Left ventricle myocardium inferior (tissue), 1 donor: ENCODE measurements around the gene NFE2L2. TPM values are rescaled to one million over a fixed set of nuclear protein-coding genes. Genes with fewer than 3 reads are reported as not detected.

Source experiments
- DNase-seq: peaks from one replicate; pipeline ENCODE4 v3.0.0-alpha.2; 2020
- H3K27ac ChIP-seq: fragments of 200-600 bp; replicated peaks from 2 replicates; pipeline ENCODE4 v1.8.0; 2021
- H3K27me3 ChIP-seq: fragments of 200-600 bp; 2 replicates; pipeline ENCODE4 v1.8.0; 2021; ENCODE audit warnings: low read depth
- H3K36me3 ChIP-seq: fragments of 200-600 bp; 2 replicates; pipeline ENCODE4 v1.8.0; 2021
- H3K4me1 ChIP-seq: fragments of 200-600 bp; 2 replicates; pipeline ENCODE4 v1.8.0; 2021
- H3K4me3 ChIP-seq: fragments of 200-600 bp; 2 replicates; pipeline ENCODE4 v1.8.0; 2021; ENCODE audit warnings: mild to moderate bottlenecking, moderate library complexity
- H3K9me3 ChIP-seq: fragments of 200-600 bp; replicated peaks from 2 replicates; pipeline ENCODE4 v1.8.0; 2021
- CTCF ChIP-seq: fragments of 200-600 bp; IDR thresholded peaks from 2 replicates; pipeline ENCODE4 v1.8.0; 2021; ENCODE audit warnings: antibody characterized with exemption, mild to moderate bottlenecking, borderline replicate concordance
- intact Hi-C: fragments of 100-400 bp; cut with micrococcal nuclease; formaldehyde crosslinking; loops from one replicate; pipeline ENCODE4 v1.11.0; 2022
- total RNA-seq: library from RNA; stranded (reverse); fragmentation: NEBNext Ultra II Directional; extraction: Animal tissue kit (Norgen Biotek cat#: 25700); gene quantifications from one replicate; pipeline ENCODE4 v1.2.1, GENCODE V29; 2021
- donor health status: DM: no; HTN: yes; CAD: no; lungs with severe emphysema.

The NFE2L2 gene
- total RNA-seq, 1 donor from 2014 or later, result 50.7 TPM

GRCh38 chr2:177295484-177295883 is 31.0 kb upstream of the NFE2L2 start:
- peaks cover 14% of the 10 kb centered on the region for H3K4me1 ChIP-seq
- H3K36me3 ChIP-seq, result no peaks in the 10 kb centered on the region
- H3K27ac ChIP-seq, result peak overlapping the region; percentile 59
- no peak overlapping the region for H3K4me3 ChIP-seq
- no peaks in the 10 kb centered on the region for H3K9me3 ChIP-seq
- no peak for TF ChIP-seq CTCF
- intact Hi-C loops, result loop anchor here (10.0 kb wide), 1 partner anchor 131 kb away; no protein-coding TSS in a partner anchor
- DNase-seq, result no peak
- no peaks in the 10 kb centered on the region for H3K27me3 ChIP-seq

- intact Hi-C loops, result loop anchor here (10.0 kb wide), 1 partner anchor 127 kb away; no protein-coding TSS in a partner anchor
- no peak for TF ChIP-seq CTCF
- H3K9me3 ChIP-seq, result no peaks in the 10 kb centered on the region
- H3K4me1 ChIP-seq, result peaks cover 15% of the 10 kb centered on the region
- H3K36me3 ChIP-seq, result peaks cover 4% of the 10 kb centered on the region
- H3K4me3 ChIP-seq, result no peak overlapping the region
- no peaks in the 10 kb centered on the region for H3K27me3 ChIP-seq
- H3K27ac ChIP-seq, result no peak overlapping the region
- DNase-seq, result no peak
Observed at GRCh38 chr2:177291701-177292100, 27.2 kb upstream of the NFE2L2 start.

GRCh38 chr2:177289824-177290628 is 25.5 kb upstream of the NFE2L2 start:
- intact Hi-C loops, result loop anchor here (10.0 kb wide), 1 partner anchor 125 kb away; no protein-coding TSS in a partner anchor

GRCh38 chr2:177287814-177288213 is 23.3 kb upstream of the NFE2L2 start:
- TF ChIP-seq CTCF, result no peak
- peaks cover 38% of the 10 kb centered on the region for H3K4me1 ChIP-seq
- H3K4me3 ChIP-seq, result no peak overlapping the region
- H3K27me3 ChIP-seq, result no peaks in the 10 kb centered on the region
- no peaks in the 10 kb centered on the region for H3K9me3 ChIP-seq
- peaks cover 4% of the 10 kb centered on the region for H3K36me3 ChIP-seq
- no peak overlapping the region for H3K27ac ChIP-seq
- DNase-seq, result no peak
- intact Hi-C loops, result no loop called here

More at GRCh38 chr2:177289824-177290628, 25.5 kb upstream of the NFE2L2 start:
- no peak overlapping the region for H3K4me3 ChIP-seq
- peaks cover 17% of the 10 kb centered on the region for H3K4me1 ChIP-seq
- no peak overlapping the region for H3K27ac ChIP-seq
- no peak for DNase-seq
- peaks cover 4% of the 10 kb centered on the region for H3K36me3 ChIP-seq
- H3K27me3 ChIP-seq, result no peaks in the 10 kb centered on the region
- no peak for TF ChIP-seq CTCF
- no peaks in the 10 kb centered on the region for H3K9me3 ChIP-seq

- Histone ChIP-seq H3K4me3 (no peak overlapping the region), H3K4me1 (peaks cover 51% of the 10 kb centered on the region), H3K9me3 (no peaks in the 10 kb centered on the region), H3K36me3 (peaks cover 4% of the 10 kb centered on the region), H3K27ac (no peak overlapping the region), H3K27me3 (no peaks in the 10 kb centered on the region)
- DNase-seq, result no peak
- intact Hi-C loops, result no loop called here
- TF ChIP-seq CTCF, result no peak
Observed at GRCh38 chr2:177285892-177286715, 21.6 kb upstream of the NFE2L2 start.
